DOHH2 (cell line): ENCODE measurements around the gene ANKDD1A.

Source experiments
- H3F3A ChIP-seq: fragments of 200-600 bp; sonication (generic), shearing (Covaris generic); 2 replicates; pipeline ENCODE4 v1.6.0; 2016; ENCODE audit warnings: antibody characterized with exemption, mild to moderate bottlenecking; ENCODE audit not compliant: control insufficient read depth, insufficient read depth
- H3K27ac ChIP-seq: fragments of 200-600 bp; sonication (generic); 2 replicates; pipeline ENCODE4 v1.5.1; 2014; ENCODE audit warnings: low read depth, mild to moderate bottlenecking, low read length, moderate library complexity
- H3K27me3 ChIP-seq: fragments of 200-600 bp; sonication (generic); 2 replicates; pipeline ENCODE4 v1.6.1; 2014; ENCODE audit warnings: mild to moderate bottlenecking, low read length, mixed read lengths; ENCODE audit not compliant: control insufficient read depth
- H3K36me3 ChIP-seq: fragments of 200-600 bp; sonication (generic); 2 replicates; pipeline ENCODE4 v1.6.1; 2014; ENCODE audit warnings: mild to moderate bottlenecking, low read length, moderate library complexity, mixed read lengths; ENCODE audit not compliant: control insufficient read depth
- H3K4me1 ChIP-seq: fragments of 200-600 bp; sonication (generic); 2 replicates; pipeline ENCODE4 v1.6.1; 2014; ENCODE audit warnings: mild to moderate bottlenecking, low read length, mixed read lengths; ENCODE audit not compliant: control insufficient read depth
- H3K4me2 ChIP-seq: fragments of 200-600 bp; sonication (generic); 2 replicates; pipeline ENCODE4 v1.6.0; 2014; ENCODE audit warnings: mild to moderate bottlenecking, low read length, moderate library complexity
- H3K4me3 ChIP-seq: fragments of 200-600 bp; sonication (generic); 2 replicates; pipeline ENCODE4 v1.5.1; 2014; ENCODE audit warnings: mild to moderate bottlenecking, low read length, mixed read lengths
- H3K79me2 ChIP-seq: fragments of 200-600 bp; sonication (generic); 2 replicates; pipeline ENCODE4 v1.6.1; 2014; ENCODE audit warnings: mild to moderate bottlenecking, low read length, mixed read lengths; ENCODE audit not compliant: control insufficient read depth
- H3K9me2 ChIP-seq: fragments of 200-600 bp; sonication (generic); replicated peaks from 2 replicates; pipeline ENCODE4 v1.6.1; 2014; ENCODE audit warnings: mild to moderate bottlenecking, low read length, mixed read lengths; ENCODE audit not compliant: control insufficient read depth
- H3K9me3 ChIP-seq: fragments of 200-600 bp; sonication (generic); 2 replicates; pipeline ENCODE4 v1.6.1; 2014; ENCODE audit warnings: antibody characterized with exemption, low read length, mixed read lengths; ENCODE audit not compliant: control insufficient read depth, insufficient read depth
- H4K20me1 ChIP-seq: fragments of 200-600 bp; sonication (generic); 2 replicates; pipeline ENCODE4 v1.6.0; 2014; ENCODE audit warnings: low read depth, mild to moderate bottlenecking, antibody characterized with exemption, low read length, moderate library complexity; ENCODE audit not compliant: control insufficient read depth, insufficient read depth
- EZH2phosphoT487 ChIP-seq: fragments of 200-600 bp; sonication (generic); IDR thresholded peaks from 2 replicates; pipeline ENCODE4 v1.6.1; 2017; ENCODE audit warnings: borderline replicate concordance, mild to moderate bottlenecking, antibody characterized with exemption, low read length, moderate library complexity, mixed read lengths
- TF ChIP-seq, protein P1 (sequence below): fragments of 200-600 bp; sonication (generic); IDR thresholded peaks from one replicate; pipeline ENCODE4 v1.5.1; 2014; ENCODE audit warnings: antibody characterized with exemption, mild to moderate bottlenecking, low read depth, low read length; ENCODE audit not compliant: poor library complexity, severe bottlenecking

The ANKDD1A gene

DNA sequence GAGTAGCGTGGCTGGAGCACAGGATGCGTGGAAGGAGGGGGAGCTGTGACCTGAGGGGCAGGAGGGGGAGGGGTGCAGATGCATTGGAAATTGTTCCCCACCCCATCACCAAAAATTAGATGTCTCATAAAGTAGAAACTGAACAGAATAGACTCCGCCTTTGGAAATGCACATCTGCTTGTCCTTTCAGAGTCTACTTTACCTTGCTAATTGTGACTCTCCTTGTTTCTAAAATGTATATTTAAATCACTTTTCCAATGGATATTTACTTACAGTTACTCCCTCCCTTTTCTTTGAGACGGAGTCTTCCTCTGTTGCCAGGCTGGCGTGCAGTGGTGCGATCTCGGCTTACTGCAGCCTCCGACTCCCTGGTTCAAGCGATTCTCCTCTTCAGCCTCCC lies 47.4 kb downstream of the ANKDD1A start:
- Histone ChIP-seq H3K9me2 (no peaks in the 10 kb centered on the region), H3K27ac (no peak overlapping the region), H4K20me1 (no peaks in the 10 kb centered on the region), H3K4me1 (no peaks in the 10 kb centered on the region), H3K36me3 (peaks cover 42% of the 10 kb centered on the region), H3K4me3 (no peak overlapping the region), H3K9me3 (no peaks in the 10 kb centered on the region), H3K4me2 (no peak overlapping the region), H3K79me2 (no peaks in the 10 kb centered on the region), H3K27me3 (no peaks in the 10 kb centered on the region), H3F3A (no peaks in the 10 kb centered on the region)
- TF ChIP-seq, protein P1, sequence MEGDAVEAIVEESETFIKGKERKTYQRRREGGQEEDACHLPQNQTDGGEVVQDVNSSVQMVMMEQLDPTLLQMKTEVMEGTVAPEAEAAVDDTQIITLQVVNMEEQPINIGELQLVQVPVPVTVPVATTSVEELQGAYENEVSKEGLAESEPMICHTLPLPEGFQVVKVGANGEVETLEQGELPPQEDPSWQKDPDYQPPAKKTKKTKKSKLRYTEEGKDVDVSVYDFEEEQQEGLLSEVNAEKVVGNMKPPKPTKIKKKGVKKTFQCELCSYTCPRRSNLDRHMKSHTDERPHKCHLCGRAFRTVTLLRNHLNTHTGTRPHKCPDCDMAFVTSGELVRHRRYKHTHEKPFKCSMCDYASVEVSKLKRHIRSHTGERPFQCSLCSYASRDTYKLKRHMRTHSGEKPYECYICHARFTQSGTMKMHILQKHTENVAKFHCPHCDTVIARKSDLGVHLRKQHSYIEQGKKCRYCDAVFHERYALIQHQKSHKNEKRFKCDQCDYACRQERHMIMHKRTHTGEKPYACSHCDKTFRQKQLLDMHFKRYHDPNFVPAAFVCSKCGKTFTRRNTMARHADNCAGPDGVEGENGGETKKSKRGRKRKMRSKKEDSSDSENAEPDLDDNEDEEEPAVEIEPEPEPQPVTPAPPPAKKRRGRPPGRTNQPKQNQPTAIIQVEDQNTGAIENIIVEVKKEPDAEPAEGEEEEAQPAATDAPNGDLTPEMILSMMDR, result no peak
- TF ChIP-seq EZH2phosphoT487, result no peak

- no peak overlapping the region for H3K27ac ChIP-seq
- H3K27me3 ChIP-seq, result no peaks in the 10 kb centered on the region
- H3K4me2 ChIP-seq, result no peak overlapping the region
- no peaks in the 10 kb centered on the region for H3K79me2 ChIP-seq
- no peak for TF ChIP-seq EZH2phosphoT487
- TF ChIP-seq, protein P1, result no peak
- H3K9me3 ChIP-seq, result no peaks in the 10 kb centered on the region
- H3K4me1 ChIP-seq, result no peaks in the 10 kb centered on the region
- H3K9me2 ChIP-seq, result no peaks in the 10 kb centered on the region
- H4K20me1 ChIP-seq, result no peaks in the 10 kb centered on the region
- H3K4me3 ChIP-seq, result no peak overlapping the region
- H3F3A ChIP-seq, result no peaks in the 10 kb centered on the region
- H3K36me3 ChIP-seq, result peaks cover 48% of the 10 kb centered on the region
Measured at GRCh38 chr15:64960153-64960552, 48.5 kb downstream of the ANKDD1A start.

DNA sequence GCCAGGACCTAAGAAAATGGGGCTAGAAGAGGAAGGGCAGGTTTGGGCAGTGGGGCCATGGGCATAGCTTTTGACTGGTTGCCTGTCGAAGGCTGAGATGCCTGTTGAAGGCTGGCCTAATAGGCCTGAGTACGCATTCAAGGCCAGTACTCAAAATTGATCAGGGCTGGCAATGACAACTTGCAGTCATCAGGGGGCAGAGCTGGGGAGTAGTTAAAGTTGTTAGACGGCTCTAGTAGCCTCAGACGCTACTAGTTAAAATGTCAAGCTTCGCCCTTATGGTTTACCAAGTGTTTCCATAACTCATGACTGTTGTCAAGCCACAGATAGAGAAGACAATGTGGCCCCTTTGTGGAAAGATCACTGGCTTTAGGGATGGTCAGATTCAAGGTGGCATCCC lies 49.3 kb downstream of the ANKDD1A start:
- TF ChIP-seq, protein P1, result no peak
- no peak for TF ChIP-seq EZH2phosphoT487
- Histone ChIP-seq H3K4me1 (no peaks in the 10 kb centered on the region), H3K79me2 (no peaks in the 10 kb centered on the region), H3K9me3 (no peaks in the 10 kb centered on the region), H3F3A (no peaks in the 10 kb centered on the region), H3K27ac (no peak overlapping the region), H3K36me3 (peaks cover 45% of the 10 kb centered on the region), H4K20me1 (no peaks in the 10 kb centered on the region), H3K4me3 (no peak overlapping the region), H3K9me2 (no peaks in the 10 kb centered on the region), H3K4me2 (no peak overlapping the region), H3K27me3 (no peaks in the 10 kb centered on the region)

- Histone ChIP-seq H3K4me3 (no peak overlapping the region), H3K4me1 (no peaks in the 10 kb centered on the region), H3K27me3 (no peaks in the 10 kb centered on the region), H4K20me1 (no peaks in the 10 kb centered on the region), H3F3A (no peaks in the 10 kb centered on the region), H3K4me2 (no peak overlapping the region), H3K9me3 (no peaks in the 10 kb centered on the region), H3K9me2 (no peaks in the 10 kb centered on the region), H3K27ac (no peak overlapping the region), H3K79me2 (no peaks in the 10 kb centered on the region), H3K36me3 (peaks cover 49% of the 10 kb centered on the region)
- no peak for TF ChIP-seq EZH2phosphoT487
- TF ChIP-seq, protein P1, result no peak
Measured at GRCh38 chr15:64969401-64969800, 57.7 kb downstream of the ANKDD1A start.
